Peyer's patch (tissue), 4 donors: ENCODE results near the gene PACRG. TPM values are rescaled to one million over a fixed set of nuclear protein-coding genes. Genes with fewer than 3 reads are reported as not detected.

ENCODE experiments used
- DNase-seq, 3 donors: peaks; one replicate each; pipeline ENCODE4 v3.0.0-alpha.2; 2017 to 2019
- H3K27ac ChIP-seq, 4 donors: fragments of 200-600 bp; sonication (generic); one replicate each; pipeline ENCODE4 v1.5.1; 2016 to 2019
- H3K27me3 ChIP-seq, 2 donors: fragments of 200-600 bp; sonication (generic); one replicate each; pipeline ENCODE4 v1.5.1; 2019
- H3K36me3 ChIP-seq, 3 donors: fragments of 200-600 bp; sonication (generic); one replicate each; pipeline ENCODE4 v1.5.1; 2016 to 2019
- H3K4me1 ChIP-seq, 4 donors: fragments of 200-600 bp; sonication (generic); one replicate each; pipeline ENCODE4 v1.5.1; 2016 to 2019
- H3K4me3 ChIP-seq, 4 donors: fragments of 200-600 bp; sonication (generic); 1 replicate in 3 of 4; 2 replicates in 1 of 4; pipeline ENCODE4 v1.5.1; 2016 to 2019; ENCODE audit warnings: mild to moderate bottlenecking in 1 of 4
- H3K9me3 ChIP-seq, 4 donors: fragments of 200-600 bp; sonication (generic); one replicate each; pipeline ENCODE4 v1.5.1; 2016 to 2019; ENCODE audit warnings: mild to moderate bottlenecking in 1 of 4
- POLR2A ChIP-seq, 2 donors: fragments of 450-650 bp; IDR thresholded peaks; one replicate each; pipeline ENCODE4 v1.5.1; 2017; ENCODE audit warnings: antibody characterized with exemption in 2 of 2, mild to moderate bottlenecking in 2 of 2, moderate library complexity in 2 of 2
- total RNA-seq, 4 donors: library from RNA; depleted of rRNA; stranded (reverse); fragments of >200 nt; gene quantifications; one replicate each; pipeline ENCODE4 v1.1.0, GENCODE V29; 2016
- TF ChIP-seq, protein P1 (sequence below), 6 experiments: fragments of 450-650 bp in 4 of 6; fragments of 200-600 bp in 2 of 6; sonication (generic) in 1 of 6; IDR thresholded peaks; one replicate each; pipeline ENCODE4 v1.5.1; 2017 to 2019; ENCODE audit warnings: antibody characterized with exemption in 6 of 6, mild to moderate bottlenecking in 3 of 6, moderate library complexity in 1 of 6

The PACRG gene
- total RNA-seq, 4 donors from 2014 or later: 0.76 to 2.5 TPM; not detected in 2

GRCh38 chr6:162704001-162704400 lies 23.8 kb upstream of the PACRG start:
- no peak for DNase-seq
- Histone ChIP-seq H3K9me3 (no peaks in the 10 kb centered on the region), H3K4me1 (no peaks in the 10 kb centered on the region), H3K4me3 (no peak overlapping the region), H3K36me3 (no peaks in the 10 kb centered on the region), H3K27ac (no peak overlapping the region), H3K27me3 (no peaks in the 10 kb centered on the region)
- TF ChIP-seq, protein P1, sequence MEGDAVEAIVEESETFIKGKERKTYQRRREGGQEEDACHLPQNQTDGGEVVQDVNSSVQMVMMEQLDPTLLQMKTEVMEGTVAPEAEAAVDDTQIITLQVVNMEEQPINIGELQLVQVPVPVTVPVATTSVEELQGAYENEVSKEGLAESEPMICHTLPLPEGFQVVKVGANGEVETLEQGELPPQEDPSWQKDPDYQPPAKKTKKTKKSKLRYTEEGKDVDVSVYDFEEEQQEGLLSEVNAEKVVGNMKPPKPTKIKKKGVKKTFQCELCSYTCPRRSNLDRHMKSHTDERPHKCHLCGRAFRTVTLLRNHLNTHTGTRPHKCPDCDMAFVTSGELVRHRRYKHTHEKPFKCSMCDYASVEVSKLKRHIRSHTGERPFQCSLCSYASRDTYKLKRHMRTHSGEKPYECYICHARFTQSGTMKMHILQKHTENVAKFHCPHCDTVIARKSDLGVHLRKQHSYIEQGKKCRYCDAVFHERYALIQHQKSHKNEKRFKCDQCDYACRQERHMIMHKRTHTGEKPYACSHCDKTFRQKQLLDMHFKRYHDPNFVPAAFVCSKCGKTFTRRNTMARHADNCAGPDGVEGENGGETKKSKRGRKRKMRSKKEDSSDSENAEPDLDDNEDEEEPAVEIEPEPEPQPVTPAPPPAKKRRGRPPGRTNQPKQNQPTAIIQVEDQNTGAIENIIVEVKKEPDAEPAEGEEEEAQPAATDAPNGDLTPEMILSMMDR (IDR thresholded peaks at IDR 0.05): no peak

DNA sequence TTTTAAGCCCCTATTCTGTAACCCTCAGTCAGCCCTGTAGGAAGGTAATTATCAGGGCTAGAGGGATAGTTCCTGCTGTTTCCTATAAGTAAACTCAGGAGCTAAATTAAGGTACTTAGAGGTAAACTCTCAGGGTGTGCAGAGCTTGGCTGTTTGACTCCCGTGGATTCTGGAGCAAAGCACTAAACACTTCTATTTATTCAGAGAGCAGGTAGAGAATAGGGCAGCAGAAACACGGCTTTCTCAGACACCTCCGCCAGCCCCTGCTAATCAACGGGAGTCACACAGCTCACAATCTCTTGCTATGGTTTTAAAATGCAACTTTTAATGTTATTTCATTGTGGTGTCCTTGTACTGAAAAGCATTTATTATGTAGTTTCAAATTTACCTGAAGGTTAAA lies 22.0 kb upstream of the PACRG start:
- Histone ChIP-seq H3K4me1 (no peaks in the 10 kb centered on the region), H3K9me3 (no peaks in the 10 kb centered on the region), H3K27me3 (no peaks in the 10 kb centered on the region), H3K4me3 (no peak overlapping the region), H3K36me3 (no peaks in the 10 kb centered on the region), H3K27ac (no peak overlapping the region)
- DNase-seq: no peak
- no peak for TF ChIP-seq POLR2A (IDR thresholded peaks at IDR 0.05)
- TF ChIP-seq, protein P1 (IDR thresholded peaks at IDR 0.05): no peak

DNA sequence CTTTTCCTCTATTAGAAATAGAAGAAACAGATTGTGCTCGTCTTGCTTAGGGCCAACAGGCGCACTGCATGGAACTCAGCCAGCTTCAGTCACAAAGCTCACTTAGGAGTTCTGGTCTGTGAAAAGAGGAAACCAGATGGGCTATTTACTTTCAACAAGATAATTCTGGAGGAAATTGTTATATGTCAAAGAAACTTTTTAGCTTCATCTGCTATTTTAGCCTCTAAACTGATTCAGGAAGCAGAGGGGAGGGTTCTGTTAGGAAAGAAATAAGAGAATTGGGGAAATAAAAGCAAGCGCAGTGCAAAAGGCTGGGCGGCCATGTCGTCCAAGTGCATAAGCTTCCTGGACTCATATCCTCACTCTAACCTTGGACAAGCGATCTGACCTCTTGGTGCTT lies 21.5 kb upstream of the PACRG start:
- peak in 1 of 3 donors; percentile 54 for DNase-seq
- no peaks in the 10 kb centered on the region for H3K9me3 ChIP-seq
- H3K4me3 ChIP-seq: no peak overlapping the region
- H3K4me1 ChIP-seq: no peaks in the 10 kb centered on the region
- H3K27ac ChIP-seq: peak overlapping the region in 1 of 4 donors; percentile 23
- H3K36me3 ChIP-seq: no peaks in the 10 kb centered on the region
- no peak for TF ChIP-seq POLR2A (IDR thresholded peaks at IDR 0.05)
- TF ChIP-seq, protein P1 (IDR thresholded peaks at IDR 0.05): no peak
- H3K27me3 ChIP-seq: no peaks in the 10 kb centered on the region

DNA sequence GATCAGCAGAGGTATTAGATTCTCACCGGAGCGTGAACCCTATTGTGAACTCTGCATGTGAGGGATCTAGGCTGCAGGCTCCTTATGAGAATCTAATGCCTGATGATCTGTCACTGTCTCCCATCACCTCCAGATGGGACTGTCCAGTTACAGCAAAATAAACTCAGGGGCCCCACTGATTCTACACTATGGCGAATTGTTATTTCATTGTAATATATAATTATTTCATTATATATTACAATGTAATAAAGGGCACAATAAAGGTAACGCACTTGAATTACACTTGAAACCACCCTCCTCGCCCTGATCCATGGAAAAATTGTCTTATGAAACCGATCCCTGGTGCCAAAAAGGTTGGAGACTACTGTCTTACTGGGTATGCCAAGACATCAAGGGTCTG lies 18.8 kb upstream of the PACRG start:
- TF ChIP-seq, protein P1 (IDR thresholded peaks at IDR 0.05): no peak
- TF ChIP-seq POLR2A (IDR thresholded peaks at IDR 0.05): no peak

DNA sequence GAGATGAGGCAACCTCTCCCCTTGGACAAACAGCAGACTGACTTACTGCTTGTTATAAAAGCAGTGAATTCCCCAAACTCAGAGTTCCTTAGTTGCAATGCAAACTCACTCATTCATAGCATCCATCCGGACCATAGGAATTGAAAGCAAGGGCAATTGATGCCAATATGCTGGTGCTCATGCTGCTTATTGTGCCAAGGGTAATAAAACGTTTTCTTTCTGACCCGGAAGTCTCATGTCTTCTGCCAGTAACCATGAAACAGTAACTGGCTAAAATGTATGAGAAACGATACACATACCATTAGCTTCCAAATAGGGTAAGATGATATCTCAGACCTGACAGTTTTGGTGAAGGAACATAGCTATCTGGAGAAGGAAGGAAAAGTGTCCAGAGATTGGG lies 18.3 kb upstream of the PACRG start:
- no peaks in the 10 kb centered on the region for H3K9me3 ChIP-seq
- H3K27me3 ChIP-seq: no peaks in the 10 kb centered on the region
- no peak overlapping the region for H3K4me3 ChIP-seq
- no peaks in the 10 kb centered on the region for H3K36me3 ChIP-seq
- no peaks in the 10 kb centered on the region for H3K4me1 ChIP-seq
- no peak overlapping the region for H3K27ac ChIP-seq
- no peak for TF ChIP-seq POLR2A (IDR thresholded peaks at IDR 0.05)
- TF ChIP-seq, protein P1 (IDR thresholded peaks at IDR 0.05): no peak
- no peak for DNase-seq

More for the DNA sequence above, 18.8 kb upstream of the PACRG start:
- no peak for DNase-seq
- H3K9me3 ChIP-seq: no peaks in the 10 kb centered on the region
- H3K27ac ChIP-seq: no peak overlapping the region
- H3K36me3 ChIP-seq: no peaks in the 10 kb centered on the region
- H3K27me3 ChIP-seq: no peaks in the 10 kb centered on the region
- H3K4me1 ChIP-seq: no peaks in the 10 kb centered on the region
- H3K4me3 ChIP-seq: no peak overlapping the region

GRCh38 chr6:162710419-162710818 lies 17.4 kb upstream of the PACRG start:
- Histone ChIP-seq H3K27ac (no peak overlapping the region), H3K9me3 (no peaks in the 10 kb centered on the region), H3K4me3 (no peak overlapping the region), H3K27me3 (no peaks in the 10 kb centered on the region), H3K36me3 (no peaks in the 10 kb centered on the region), H3K4me1 (no peaks in the 10 kb centered on the region)
- DNase-seq: no peak
- TF ChIP-seq, protein P1 (IDR thresholded peaks at IDR 0.05): no peak
- no peak for TF ChIP-seq POLR2A (IDR thresholded peaks at IDR 0.05)
